Frontal cortex (tissue), 4 donors: ENCODE measurements around the gene RXRA. TPM values are rescaled to one million over a fixed set of nuclear protein-coding genes. Genes with fewer than 3 reads are reported as not detected.

Experiments used
- DNase-seq, 2 donors: peaks; one replicate each; pipeline ENCODE4 v3.0.0; 2012; ENCODE audit warnings: low spot score in 2 of 2
- FAIRE-seq: peaks from 2 replicates; lab custom pipeline; 2012; peaks lifted over from hg19 to GRCh38; lab: Jason Lieb, UNC
- total RNA-seq: library from RNA; depleted of rRNA; stranded (reverse); fragments of >200 nt; gene quantifications from one replicate; pipeline ENCODE4 v1.2.3, GENCODE V29; 2014
- donor health status: control.
- donor health status: control.
- donor health status: control.

The RXRA gene
- total RNA-seq, 1 donor from 2014 or later, result 3.7 TPM

DNA sequence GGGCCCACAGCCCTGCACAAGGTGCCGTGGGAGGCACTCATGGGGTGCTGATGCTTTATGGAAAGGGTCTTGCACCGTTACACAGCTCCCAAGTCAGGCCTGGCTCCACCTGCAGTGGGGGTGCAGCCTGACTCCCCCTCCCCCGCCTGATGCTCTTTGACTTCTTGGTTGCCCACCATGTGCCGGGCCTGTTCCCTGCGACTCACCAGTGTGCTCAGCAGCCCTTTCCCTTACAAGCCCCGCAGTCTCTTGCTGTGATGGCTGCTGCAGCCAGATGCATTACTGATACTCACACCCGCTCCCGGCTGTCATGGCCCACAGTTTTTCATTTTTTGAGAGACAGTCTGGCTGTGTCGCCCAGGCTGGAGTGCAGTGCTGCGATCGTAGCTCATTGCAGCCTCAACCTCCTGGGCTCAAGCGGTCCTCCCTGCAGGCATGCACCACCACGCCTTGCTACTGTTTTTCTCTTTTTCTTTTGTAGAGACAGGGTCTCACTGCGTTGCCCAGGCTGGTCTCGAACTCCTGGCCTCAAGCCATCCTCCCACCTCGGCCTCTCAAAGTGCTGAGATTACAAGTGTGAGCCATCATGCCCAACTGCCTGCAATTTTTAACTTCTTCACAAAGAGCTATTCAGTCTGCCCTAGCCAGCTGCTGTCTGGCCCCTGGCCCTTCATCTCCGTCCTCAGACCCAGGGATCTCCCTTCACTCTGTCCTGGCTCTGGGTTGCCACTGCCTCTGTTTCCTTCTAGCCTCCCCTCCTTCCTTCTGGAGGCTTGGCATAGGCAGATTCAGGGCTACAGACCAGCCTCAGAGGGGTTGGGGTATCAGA is 109.5 kb downstream of the RXRA start:
- peak in 1 of 2 donors; percentile 70 for DNase-seq

GRCh38 chr9:134436379-134436762 is 110.1 kb downstream of the RXRA start:
- FAIRE-seq (no peak), DNase-seq (no peak)

More for the DNA sequence above, 109.5 kb downstream of the RXRA start:
- no peak for FAIRE-seq

- FAIRE-seq (no peak), DNase-seq (no peak)
These were observed 110.7 kb downstream of the RXRA start for GRCh38 chr9:134436911-134437310.

DNA sequence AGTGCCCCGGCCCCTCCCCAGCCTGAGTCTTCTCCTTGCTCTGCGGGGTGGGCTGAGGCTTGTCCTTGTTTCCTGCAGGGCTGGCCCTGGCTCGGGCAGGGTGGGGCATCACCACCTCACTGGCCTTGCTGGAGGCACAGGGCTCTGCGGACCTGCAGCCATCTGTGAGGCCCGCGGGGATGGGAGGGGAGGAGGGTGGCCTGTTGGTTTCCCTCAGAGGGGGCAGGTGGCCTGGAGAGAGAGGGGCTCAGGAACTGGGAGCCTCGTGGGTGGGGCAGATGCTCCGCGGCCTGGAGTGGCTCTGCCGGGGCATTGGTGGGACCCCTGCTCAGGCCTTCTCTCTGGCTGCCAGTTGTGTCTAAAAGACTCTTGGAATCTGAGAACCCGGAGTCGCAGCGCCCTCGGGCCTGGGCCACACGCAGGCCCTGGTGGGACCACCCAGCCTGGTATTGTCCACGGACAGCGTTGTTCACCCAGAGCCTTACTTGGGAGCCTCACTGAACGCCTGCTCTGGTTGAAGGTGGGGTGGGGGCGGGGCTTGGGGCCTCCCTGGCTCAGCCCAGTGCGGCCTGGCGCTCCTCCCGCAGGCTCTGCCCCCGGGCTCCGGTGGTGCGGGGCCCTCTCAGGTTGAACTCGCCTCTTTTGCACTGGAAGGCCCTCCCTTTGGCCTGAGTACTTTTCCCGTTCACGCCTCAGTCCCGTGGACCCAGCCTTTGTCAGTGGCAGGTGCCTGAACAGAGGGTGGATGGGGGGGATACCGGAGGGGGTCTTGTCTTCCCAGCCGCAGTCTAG is 111.3 kb downstream of the RXRA start:
- DNase-seq, result no peak
- no peak for FAIRE-seq

DNA sequence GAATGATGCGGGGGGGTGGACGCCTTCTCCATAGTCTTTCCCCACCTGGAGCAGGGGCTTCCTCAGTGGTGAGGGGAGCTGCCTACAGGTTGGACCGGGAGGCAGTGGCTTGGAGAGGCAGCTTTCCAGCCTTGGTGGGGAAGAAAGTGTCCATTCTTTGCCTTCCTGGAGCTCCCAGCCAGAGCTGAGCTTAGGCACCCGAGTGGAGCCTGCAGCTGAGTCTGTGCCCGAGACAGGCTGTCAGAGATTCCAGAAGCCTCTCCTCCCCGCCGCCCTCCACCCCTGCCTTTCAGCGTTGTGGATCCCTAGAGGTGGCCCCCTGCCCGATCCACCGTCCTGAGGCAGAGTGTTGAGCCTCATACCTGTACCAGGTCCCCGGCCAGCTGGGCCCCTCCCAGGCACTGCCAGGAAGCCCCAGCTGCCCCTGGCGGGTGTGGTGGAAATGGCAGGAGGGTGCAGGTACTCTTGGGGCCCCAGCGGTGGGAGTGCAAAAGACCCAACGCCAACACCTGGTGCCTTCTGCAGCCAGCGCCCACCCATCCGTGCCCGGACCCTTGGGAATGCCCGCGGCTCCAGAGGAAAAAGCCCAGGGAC is 112.0 kb downstream of the RXRA start:
- DNase-seq (no peak), FAIRE-seq (no peak)

- FAIRE-seq, result no peak
- no peak for DNase-seq
These were observed 113.1 kb downstream of the RXRA start for GRCh38 chr9:134439368-134439784.

DNA sequence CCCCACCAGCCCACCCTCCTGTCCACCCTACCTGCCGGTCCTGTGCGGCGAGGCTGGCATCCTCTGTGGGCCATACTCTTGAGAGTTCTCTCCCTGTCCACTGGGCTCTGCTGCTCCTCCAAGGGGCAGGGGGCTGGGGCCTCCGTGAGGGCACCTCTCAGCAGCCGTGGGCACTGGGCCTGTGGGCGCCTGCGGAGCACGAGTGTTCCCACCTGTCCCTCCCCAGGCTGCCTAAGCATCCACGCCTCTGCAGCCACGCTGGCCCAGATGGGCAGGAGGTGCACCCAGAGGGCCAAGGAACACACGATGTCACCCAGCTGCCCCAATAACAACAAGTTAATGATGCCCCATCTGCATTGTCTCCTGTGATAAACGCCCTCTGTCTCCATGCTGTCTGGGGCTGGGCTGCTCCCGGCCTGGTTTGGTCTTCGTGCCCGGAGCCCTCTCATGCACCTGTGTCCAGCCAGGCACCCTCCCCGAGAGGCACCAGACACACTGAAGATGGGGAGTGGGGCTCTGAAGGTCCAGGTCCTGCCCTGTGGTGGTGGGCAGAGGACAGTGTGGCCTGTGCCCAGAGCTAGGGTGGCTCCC is 114.5 kb downstream of the RXRA start:
- FAIRE-seq (no peak), DNase-seq (no peak)

DNA sequence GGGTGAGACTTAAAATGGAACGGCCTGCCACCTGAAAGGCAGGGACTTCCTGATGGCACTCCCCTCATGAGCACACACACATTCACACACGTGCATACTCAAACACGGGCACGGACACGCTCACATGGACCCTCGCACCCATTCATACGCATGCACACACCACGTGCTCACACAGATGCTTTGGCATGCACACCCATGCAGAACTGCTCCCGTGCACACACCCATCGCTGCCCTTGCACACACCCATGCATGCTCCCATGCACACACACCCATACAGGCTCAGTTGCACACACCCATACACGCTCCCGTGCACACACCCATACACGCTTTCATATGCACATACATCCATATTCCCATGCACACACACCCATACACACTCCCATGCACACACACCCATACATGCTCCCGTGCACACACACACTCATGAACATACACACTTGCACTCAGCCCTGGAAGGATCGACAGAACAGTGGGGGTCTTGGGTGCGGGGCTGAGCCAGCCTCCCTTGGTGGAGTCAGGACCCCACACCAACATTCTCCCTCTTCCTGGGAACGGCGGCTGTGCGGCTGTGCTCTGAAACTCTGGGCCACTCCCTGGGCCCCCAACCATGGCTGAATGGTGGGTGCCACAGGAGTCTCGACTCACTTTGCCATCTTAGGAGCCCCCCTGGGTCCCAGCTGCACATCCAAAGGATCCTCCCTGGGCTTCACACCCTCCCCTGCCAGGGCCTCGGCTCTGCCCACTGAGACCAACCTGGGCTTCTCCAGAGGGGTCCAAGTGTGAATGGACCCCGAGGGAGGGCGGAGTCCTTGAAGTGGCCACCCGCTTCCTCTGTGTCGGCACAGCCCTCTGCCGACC is 115.2 kb downstream of the RXRA start:
- FAIRE-seq (no peak), DNase-seq (no peak)

GRCh38 chr9:134442085-134442474 is 115.8 kb downstream of the RXRA start:
- no peak for DNase-seq
- no peak for FAIRE-seq

DNA sequence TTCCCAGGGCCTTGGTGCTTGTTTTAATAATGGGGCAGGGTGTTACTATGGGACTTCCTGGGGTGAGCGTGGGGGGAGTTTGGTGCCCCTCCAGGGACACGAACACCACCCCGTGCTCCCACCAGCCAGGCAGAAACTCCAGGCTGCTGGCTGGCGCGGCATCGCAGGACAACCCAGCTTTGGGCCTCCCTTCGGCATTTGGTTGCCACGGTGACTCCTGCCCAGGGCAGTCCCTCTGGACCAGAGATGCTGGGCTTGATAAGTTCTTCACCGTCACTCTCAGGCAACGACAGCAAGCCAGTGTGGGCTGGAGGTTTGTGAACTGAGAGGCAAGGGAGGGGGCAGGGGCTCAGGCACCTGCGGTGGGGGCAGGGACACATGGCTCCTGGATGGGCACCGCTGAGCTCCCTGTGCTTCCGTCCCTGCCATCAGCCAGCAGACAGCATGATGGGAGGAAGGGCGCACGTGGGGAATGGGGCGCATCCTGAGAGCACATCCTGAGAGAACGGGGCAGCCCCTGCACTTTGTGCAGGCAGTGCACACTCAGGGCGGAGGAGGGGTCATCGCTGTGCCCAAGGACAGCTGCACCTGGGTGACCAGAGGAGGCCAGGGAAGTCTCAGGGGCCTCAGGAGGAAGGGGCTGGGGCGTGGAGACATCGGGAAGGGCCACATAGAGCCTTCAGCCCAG is 116.4 kb downstream of the RXRA start:
- DNase-seq (no peak), FAIRE-seq (no peak)

GRCh38 chr9:134443174-134444037 is 117.2 kb downstream of the RXRA start:
- DNase-seq (peak; percentile 86 to 96), FAIRE-seq (no peak)

- no peak for DNase-seq
- no peak for FAIRE-seq
These were observed 117.7 kb downstream of the RXRA start for GRCh38 chr9:134444038-134444315.

GRCh38 chr9:134445000-134445399 is 118.7 kb downstream of the RXRA start:
- no peak for FAIRE-seq

DNA sequence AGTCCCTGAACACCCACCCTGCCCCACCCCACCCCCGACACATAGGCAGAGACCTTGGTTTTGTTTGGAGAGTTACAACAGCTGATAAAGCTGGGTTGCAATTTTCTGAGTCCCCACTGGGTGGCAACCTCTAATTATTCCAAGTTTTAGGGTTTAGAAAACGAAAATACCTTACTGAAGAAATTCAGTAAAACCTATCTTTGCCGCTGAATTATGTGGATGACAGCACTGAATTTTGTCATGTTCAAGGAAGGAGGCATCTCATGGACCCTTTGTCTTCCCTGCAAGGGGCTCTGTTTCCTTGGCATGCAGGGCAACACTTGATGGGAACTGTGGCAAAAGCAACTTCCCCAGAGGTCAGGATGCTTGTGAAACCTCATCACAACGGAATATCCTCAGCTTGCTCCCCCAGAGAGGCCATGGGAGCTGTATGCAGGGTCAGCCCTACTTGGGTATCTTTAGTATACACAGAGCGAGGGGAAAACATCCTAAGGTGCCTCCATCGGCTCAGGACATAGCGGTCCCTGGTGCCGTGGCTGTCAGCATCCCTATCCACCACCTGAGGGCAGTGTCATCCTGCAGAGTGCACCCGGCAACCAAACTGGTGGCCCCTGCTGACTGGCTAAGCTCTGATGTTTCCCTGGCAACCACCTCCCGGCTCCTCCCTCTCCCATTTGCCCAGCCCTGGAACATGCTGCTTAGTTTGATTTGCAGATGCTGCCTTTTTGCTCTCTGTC is 123.1 kb downstream of the RXRA start:
- FAIRE-seq, result peak; percentile 64
- DNase-seq, result peak; percentile 87 to 99

More at GRCh38 chr9:134445000-134445399, 118.7 kb downstream of the RXRA start:
- DNase-seq, result no peak

- DNase-seq (no peak), FAIRE-seq (no peak)
These were observed 125.6 kb downstream of the RXRA start for GRCh38 chr9:134451700-134452458.

- DNase-seq (no peak), FAIRE-seq (no peak)
These were observed 126.5 kb downstream of the RXRA start for GRCh38 chr9:134452728-134453127.
